GM12892 (cell line): ENCODE data around the gene PSMG1.

Experiments
- POLR2A ChIP-seq: IDR thresholded peaks from 2 replicates; pipeline ENCODE4 v1.6.1; 2011; ENCODE audit warnings: low read depth, low read length, control low read depth
- POLR2AphosphoS5 ChIP-seq: IDR thresholded peaks from 2 replicates; pipeline ENCODE4 v1.6.1; 2011; ENCODE audit warnings: low read depth, low read length, control low read depth

GRCh38 chr21:39184050-39184980 is 1.1 kb upstream of the PSMG1 start:
- TF ChIP-seq POLR2A (no peak), POLR2AphosphoS5 (no peak)
